HG03095 (cell line): ENCODE results near the gene NAPA.
"Not testable (repeated sequence)": the region's sequence is repeated elsewhere in the genome, so short reads cannot be mapped to it uniquely, and the experiment has no call there.

Source experiments
- ATAC-seq: cut with Tn5 transposase; IDR thresholded peaks from one replicate; pipeline ENCODE4 v1.9.1; 2021; ENCODE audit warnings: moderate library complexity; ENCODE audit not compliant: unreplicated experiment

Gene NAPA

DNA sequence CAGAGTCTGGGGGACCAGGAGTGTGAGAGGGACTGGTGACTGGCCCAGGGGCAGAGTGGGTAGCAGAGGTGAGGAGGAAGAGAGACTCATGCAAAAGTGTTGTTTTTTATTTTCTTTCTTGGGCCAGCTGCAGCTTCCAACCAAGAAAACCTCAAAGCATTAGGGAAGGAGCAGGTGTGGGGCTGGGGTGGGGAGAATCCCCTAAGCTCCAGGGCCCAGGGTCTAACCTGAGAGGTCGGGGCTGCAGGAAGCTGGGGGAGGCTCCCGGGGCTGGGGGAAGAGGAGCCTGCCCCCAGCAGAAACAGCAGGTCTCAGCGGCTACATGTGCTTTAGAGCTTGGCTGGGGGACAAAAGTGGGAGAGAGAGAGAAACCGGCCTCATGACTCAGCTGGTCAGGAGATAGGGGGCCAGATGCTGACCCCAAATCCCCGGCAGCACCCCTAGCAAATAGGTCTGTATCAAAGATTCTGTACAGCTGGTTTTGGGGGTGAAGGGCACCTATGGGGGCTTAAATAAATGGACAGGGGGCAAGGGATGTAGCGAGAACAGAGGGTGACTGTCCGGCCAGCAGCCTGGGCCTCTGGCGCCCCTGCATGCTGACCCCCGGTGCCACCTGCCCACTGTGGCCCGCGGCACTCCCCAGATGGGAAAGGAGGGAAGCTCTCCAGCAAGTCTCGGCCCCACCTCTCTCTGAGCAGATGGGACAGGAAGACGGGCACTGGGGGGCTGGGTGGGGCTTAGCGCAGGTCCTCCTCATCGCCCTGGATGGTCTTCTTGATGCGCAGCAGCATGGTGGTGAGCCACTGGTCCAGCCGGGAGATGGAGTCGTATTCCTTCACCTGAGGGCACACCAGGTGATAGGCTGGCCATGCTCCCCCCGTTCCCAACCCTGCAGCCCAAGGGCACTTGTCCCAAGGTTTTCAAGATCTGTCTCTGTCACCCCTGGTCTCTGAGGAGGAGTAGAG is 27.0 kb downstream of the NAPA start:
- no peak for ATAC-seq

DNA sequence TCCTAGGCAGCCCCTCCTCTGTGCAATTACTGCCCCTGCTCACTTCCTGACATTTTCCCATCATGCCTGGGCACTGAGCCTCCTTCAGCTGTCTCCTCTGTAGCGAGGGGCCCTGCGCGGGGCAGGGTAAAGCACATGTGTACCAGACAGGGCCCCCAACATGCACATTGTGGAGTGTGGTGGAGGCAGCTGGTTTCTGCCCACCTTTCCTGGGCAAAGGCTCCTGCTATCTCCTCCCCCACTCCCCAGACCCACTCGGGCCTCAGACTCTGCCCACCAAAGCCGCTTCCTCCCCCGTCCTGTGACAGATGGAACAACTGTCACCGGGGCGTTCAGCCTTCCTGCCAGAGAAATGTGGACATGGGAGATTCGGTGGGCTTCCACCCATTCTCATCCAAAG is 28.0 kb downstream of the NAPA start:
- ATAC-seq: no peak

DNA sequence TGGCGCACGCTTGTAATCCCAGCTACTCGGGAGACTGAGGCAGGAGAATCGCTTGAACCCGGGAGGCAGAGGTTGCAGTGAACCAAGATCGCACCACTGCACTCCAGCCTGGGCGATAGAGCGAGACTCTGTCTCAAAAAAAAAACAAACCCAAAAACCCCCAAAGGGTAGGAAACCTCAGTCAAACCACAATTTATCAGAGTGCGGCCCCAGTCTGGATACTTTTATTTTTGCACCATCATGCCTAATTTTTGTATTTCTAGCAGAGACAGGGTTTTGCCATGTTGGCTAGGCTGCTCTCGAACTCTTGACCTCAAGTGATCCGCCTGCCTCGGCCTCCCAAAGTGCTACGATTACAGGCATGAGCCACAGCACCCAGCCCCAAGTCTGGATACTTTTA is 28.6 kb downstream of the NAPA start:
- ATAC-seq: not testable (repeated sequence)

DNA sequence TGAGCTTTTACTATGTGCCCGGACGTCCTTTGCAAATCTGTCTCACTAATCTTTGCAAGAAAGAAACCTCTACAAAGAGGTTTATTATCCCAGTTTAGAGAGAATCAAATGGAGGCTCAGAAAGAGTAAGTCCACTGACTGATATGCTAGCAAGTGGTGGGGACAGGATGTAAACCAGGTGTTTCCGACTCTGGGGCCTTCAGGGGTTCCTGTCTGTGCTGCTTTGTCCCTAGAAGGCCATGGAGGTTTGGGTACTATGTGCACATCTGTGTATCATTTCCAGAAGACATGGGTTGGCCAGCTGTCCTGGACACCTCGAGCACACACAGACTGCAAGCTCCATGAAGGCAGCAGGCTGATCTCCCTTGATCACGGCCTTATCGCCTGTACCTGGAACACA is 29.7 kb downstream of the NAPA start:
- ATAC-seq: no peak

DNA sequence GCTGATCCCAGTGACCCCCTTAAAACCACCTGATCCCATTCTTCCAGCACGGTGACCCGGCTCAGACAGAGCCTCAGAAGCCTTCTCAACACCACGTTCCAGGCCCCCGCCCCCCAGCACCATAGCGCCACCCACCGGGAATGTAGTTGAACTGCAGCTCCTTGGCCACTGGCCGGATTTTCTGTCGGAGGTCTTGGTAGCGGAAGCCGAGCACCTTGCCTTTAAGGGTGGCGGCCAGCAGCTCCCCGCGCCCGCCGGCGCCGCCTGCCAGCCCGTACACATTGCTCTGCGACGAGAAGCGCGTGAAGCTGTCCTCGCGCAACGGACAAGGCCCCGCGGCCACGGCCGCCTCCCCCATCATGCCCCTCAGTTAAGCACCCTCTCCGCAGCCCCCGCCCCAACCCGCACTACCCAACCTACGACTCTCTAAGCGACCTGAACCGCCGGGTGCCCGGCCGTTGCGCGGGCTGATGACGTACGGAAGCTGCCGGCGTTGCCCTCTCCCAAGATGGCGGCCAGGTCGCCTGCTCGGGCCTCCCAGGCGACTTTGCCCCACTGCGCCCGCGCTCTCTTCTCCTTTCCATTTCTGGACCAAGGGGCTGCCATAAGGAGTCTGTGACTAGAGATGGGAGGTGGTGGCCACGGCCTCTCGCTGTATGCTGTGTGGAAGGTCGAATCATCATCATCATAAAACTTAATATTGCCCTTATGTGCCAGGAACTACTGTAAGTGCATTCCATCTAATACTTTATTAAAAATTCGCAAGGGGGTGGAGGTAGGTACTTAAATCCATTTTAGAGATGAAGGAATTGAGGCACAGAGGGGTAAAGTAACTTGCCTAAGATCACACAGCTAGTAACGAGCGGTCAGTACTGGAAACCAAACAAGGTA is 30.8 kb downstream of the NAPA start, which contains the start of gene KPTN:
TSS of gene KPTN (minus strand) at position 420 of the 891 bp plus-strand sequence. CDS start at position 361, 59 bp downstream.
- ATAC-seq: peak; percentile 50

DNA sequence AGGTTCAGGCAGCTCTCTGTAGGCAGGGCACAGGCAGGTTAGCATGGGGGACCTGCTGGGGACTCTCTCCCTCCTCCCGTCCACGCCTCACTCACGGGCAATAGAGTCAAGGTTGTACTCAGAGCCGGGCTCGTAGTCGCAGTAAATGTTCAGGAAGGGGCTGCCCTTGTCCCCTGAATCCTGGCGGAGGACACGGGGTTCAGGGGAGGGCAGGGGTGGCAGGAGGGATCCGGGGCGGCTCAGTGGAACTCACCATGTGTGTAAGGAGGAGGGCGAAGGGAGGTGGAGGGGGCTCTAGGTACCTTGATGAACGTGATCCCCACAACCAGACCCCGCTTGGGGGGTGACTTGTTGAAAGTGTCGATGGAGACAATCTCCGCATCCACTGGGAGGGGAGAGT is 31.7 kb downstream of the NAPA start:
- ATAC-seq: no peak

DNA sequence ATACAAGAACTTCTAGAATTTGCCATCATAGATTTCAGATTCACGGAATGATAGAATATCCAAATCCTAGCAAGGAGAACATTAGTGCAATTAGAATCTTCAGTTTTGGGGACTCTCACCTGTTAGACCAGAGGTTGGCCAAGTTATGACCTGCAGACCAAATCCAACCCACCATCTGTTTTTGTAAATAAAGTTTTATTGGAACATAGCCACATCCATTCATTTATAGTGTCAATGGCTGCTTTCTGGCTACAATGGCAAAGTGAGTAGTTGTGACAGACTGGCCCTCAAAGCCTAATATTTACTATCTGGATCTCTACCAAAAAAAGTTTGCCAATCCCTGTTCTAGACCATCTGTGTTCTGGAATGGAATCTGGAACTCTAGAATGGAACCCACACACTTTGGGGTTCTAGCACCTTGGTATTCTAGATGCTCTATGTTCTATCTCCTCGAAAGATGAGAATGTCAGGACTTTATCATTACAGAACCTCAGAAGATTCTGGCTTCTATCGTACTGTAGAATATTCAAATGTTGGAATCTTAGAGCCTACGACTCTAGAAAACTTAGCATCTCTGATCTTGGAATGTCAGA is 33.3 kb downstream of the NAPA start:
- no peak for ATAC-seq

DNA sequence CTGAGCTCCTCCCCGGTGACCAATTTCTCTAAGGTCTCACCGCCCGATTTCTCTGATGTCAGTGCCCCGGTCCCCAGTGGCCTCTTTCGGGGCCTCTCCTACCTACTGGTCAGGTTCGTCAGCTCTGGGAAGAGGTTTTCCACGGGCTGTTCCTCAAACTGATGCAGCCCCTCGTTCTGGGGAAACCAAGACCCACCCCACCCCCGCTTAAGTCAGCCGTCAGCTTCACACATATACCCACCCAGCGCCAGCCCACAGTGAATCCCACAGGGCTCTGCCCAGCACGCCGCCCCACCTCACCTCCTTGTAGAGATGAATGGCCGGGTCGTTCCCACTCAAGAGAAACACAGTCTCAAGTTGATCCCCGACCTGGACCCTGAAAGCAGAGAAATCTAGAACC is 34.2 kb downstream of the NAPA start:
- ATAC-seq: no peak

DNA sequence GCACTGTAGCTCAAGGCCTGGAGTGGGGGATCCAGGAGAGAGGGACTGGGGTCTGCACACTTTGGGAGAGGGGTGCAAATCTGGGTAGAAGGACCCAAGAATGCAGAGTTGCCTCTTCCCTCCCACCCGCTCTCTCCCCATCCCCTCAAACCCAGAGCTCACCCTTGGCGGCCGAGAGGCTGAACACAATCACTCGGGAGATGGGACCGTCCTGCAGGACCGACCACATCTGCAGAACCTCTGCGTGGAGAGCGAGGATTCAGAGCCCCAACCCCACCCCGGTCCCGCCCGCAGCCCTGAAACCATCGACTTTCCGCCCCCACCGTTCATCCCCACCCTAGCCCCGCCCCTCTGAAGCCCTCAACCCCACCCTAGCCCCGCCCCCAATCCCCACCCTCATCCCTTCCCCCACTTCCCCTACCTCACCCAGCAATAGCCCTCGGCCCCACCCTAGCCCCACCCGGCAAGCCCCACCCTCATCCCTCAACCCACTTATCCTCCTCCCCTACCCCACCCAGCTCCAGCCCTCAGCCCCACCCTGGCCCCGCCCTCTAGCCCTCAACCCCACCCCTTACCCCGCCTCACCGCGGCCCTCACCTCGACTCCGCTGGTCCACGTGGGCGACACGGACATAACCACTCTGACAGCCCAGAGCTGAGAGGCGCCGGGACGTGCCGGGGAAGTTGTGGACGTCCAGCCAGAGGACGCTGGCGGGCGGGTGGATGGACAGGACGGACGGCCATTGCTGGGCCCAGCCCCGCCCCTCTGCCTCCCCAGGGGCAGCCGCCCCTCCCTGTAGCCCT is 35.0 kb downstream of the NAPA start:
- ATAC-seq: no peak

DNA sequence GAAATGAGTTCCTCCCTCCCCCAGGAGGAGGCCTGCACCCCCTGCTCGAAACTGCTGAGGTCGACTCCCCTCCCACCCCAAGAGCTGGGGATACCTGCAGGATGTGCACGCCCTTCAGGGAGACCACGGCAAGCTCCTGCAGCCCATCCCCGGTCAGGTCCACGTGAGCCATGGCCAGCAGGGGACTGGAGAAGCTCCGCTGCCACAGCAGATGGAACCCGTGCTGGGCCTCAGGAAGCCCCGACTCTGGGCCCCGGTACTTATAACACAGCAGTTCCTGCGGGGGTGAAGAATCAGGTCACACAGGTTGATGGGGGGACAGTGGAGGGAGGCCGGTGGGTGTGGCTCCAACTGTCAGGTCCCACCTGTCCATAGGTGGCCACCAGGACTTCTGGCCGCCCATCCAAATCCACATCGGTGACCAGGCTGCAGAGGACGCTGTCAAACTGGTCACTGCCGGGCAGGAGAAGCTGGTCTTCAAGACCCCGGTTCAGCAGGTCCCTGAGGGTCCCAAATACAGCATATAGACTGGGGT is 38.4 kb downstream of the NAPA start:
- no peak for ATAC-seq

DNA sequence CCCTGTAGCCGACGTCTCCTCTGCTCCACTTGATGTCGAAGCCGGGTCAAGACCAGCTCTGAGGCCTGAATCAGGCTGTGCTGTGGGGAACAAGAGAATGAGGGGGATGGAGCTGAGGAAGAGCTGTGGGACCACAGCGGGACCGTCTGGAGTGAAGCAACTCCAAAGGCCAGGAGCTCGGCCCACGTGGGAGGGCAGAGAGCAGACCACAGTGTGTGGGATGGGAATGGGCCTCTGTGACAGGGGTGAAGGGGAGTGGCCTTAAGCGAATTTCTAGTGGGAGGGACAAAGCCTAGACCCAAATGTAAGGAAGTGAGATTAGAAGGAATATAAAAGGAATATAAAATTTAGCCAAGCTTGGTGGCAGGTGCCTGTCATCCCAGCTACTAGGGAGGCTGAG is 39.4 kb downstream of the NAPA start:
- no peak for ATAC-seq

DNA sequence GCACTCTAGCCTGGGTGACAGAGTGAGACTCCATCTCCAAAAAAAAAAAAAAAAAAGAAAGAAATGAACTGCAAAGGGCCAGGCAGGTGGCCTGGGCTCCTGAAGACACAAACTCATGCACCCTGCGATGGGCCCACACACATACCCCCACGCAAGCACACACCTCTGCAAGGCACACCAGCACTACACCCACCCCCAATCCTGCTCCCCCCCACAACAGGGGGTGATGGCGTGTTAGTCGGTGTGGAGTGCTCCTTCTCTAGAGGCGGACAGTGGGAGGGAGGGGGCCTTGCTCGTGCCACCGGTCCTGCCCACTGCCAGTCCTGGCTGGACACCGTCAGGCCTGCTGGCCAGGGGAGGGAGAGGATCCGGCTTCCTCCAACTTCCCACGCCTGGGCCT is 41.5 kb downstream of the NAPA start:
- ATAC-seq: no peak

DNA sequence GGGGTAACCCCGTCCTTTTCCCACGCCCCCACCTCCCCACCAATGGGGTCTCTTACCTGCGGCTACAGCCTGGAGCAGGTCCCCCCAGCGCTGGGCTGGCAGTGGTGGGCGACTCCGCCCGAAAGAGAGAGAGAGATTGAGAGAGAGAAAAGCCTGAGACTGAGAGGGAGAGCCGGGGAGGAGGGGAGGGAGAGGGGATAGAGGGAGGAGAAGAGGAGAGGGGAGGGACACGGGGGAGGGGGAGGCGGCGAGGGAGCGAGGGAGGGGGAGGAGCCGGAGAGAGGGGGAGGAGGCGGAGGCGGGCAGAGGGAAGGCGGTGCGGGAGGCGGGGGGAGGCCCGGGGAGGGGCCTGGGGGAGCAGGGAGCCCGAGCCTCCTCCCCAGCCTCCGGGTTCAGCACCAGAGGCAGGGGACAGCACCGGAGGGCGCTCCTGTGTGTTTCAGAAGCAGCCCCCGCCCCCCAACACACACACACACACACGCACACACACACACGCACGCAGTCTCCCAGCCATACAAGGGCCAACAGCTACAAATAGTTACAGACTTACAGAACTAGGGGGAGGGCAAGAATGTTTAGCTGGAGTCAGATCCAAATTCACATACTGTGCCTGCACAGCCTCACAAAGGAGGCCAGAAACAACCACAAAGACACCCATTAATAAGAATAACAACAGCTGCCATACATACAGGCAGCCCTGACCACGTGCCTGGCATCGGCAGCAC is 43.0 kb downstream of the NAPA start, which contains the start of gene SLC8A2:
TSS of gene SLC8A2 (minus strand) at position 161 of the 725 bp plus-strand sequence. CDS start 5,490 bp downstream, outside the sequence.
- ATAC-seq: no peak

DNA sequence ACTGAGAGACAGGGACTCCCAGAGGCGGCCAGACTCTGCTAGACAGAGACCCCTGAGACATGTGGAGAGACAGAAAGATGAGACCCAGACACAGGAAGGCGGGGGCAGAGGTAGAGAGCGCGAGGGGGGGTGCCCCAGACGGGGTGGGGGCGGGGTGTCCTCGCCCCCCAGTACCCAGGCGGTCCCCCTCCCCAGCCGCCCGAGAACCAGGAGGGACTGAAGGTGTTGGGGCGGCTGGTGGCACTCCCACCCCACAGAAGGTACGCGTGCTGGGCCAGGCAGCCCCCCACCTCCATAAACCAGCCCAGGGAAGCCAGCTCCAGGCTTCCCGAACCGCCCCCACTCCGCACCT is 43.5 kb downstream of the NAPA start:
- ATAC-seq: no peak

DNA sequence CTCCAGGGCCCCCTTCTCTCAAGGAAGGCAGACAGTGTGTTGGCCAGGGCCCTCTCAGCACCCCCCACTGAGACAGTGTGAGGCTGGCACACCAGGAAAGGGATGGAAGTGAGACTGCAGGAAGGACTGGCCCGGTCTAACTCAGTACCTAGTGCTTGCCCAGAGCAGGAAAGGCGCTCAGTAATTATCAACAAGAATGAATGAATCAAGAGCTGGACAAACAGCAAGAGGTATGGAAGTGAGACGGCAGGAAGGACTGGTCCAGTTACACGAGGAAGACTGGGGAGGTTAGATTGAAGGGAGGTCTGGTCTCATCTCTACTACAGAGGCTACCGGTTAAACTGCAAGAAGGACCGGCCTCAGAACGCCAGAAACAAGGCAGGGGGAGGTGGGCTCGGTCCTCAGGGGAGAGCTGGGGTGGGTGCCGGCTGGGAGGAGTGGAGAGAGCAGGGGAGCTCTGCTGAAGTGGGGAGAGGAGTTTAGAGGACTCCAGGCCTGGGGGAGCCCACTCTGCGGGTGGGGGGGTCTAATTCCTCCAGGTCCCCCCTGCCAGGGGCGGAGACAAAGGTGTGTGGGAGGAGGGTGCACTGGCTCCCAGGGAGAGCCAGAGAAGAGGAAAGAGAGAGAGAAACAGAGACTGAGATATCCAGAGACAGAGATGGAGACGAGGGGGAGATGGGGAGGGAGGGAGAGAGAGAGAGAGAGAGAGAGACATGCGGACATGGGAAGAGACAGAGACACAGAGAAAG is 44.2 kb downstream of the NAPA start:
- no peak for ATAC-seq

DNA sequence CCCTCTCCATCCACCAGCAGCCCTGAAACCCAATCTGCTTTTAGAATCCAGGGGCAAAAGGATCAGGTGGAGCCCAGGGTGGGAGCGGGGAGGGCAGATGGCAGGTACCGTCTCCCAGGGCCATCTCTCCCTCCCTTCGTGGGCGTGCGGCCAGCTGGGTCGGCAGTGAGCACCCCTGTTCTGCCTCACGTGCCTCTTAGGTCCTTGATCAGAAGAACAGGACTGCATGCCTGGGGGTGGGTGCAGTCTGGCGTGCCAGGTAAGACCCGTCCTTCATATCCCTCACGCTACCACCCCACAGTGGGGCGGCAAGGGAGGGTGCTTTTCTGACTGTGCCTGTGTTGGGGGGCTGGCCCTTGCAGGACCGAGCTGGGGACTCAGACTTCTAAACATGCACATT is 45.1 kb downstream of the NAPA start:
- no peak for ATAC-seq

DNA sequence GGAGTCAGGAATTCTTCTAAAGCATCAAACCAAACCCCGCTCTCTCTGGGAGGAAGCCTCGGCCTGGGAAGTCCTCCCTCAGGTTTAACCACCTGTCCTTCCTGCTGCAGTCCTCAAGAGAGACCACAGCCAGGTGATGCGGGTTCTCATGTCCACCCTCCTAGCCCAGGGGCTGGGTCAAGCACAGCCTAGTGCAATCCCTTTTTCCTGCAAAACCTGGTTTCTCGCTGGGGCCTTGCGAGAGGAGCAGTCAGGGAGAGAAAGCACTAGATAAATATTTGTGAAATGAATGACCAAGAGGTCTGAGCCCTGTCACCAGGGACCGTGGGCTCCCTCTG is 45.5 kb downstream of the NAPA start:
- no peak for ATAC-seq

DNA sequence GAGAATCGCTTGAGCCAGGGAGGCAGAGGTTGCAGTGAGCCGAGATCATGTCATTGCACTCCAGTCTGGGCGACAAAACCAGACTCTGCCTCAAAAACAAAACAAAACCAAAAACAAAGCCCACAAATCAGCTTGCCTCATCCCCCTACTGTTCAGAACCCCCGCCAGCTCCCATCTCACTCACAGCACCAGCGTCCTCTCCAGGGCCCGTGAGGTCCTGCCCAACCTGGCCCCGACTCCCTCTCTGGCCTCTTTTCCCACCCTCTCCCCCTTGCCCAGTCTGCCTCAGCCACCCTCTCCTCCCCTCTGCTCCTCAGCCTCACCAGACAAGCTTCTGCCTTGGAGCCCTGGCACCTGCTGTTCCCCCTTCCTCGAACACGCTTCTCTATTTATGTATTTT is 46.9 kb downstream of the NAPA start:
- no peak for ATAC-seq

DNA sequence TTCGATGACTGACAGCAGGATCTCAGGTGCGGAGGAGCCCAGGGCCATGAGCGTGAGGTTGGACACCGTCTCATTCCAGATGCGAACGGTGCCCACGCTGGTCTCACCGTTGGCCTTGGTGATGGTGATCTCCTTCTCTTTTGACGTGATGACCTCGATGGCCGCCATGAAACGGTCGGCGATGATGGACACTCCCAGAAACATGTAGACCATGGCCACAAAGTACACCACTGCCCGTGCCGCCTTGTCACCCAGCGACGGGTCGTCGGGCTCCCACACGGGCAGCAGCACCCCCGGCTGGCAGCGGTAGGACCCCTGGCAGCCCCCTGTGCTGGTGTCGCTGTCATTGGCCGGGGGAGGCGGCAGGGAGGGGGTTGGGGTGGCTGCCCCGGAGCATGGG is 48.9 kb downstream of the NAPA start:
- ATAC-seq: no peak
